Liver (tissue), 9 donors: ENCODE measurements around the gene COL24A1. TPM values are rescaled to one million over a fixed set of nuclear protein-coding genes. Genes with fewer than 3 reads are reported as not detected.

Experiments
- DNase-seq: peaks from one replicate; pipeline ENCODE4 v3.0.0-alpha.2; 2017; ENCODE audit warnings: low spot score
- H3K27ac ChIP-seq, 2 donors: one replicate each; pipeline ENCODE4 v1.7.0; 2013; ENCODE audit warnings: inconsistent platforms in 2 of 2, low read length in 2 of 2, control low read depth in 1 of 2, low read depth in 1 of 2, mild to moderate bottlenecking in 1 of 2
- H3K27me3 ChIP-seq, 4 donors: one replicate each; pipeline versions ENCODE4 v1.6.1 to v1.7.0; 2013; ENCODE audit warnings: low read length in 3 of 4, inconsistent platforms in 1 of 4, mild to moderate bottlenecking in 1 of 4, moderate library complexity in 1 of 4; ENCODE audit not compliant: control insufficient read depth in 4 of 4, insufficient read depth in 4 of 4
- H3K36me3 ChIP-seq, 4 donors: one replicate each; pipeline versions ENCODE4 v1.6.1 to v1.7.0; 2013; ENCODE audit warnings: low read length in 3 of 4, mild to moderate bottlenecking in 3 of 4, low read depth in 1 of 4, moderate library complexity in 1 of 4; ENCODE audit not compliant: control insufficient read depth in 4 of 4, insufficient read depth in 3 of 4
- H3K4me1 ChIP-seq, 4 donors: one replicate each; pipeline versions ENCODE4 v1.6.1 to v1.7.0; 2013; ENCODE audit warnings: low read length in 3 of 4, mild to moderate bottlenecking in 3 of 4, moderate library complexity in 1 of 4; ENCODE audit not compliant: control insufficient read depth in 4 of 4, insufficient read depth in 4 of 4
- H3K4me3 ChIP-seq, 3 donors: one replicate each; pipeline versions ENCODE4 v1.6.1 to v1.7.0; 2013; ENCODE audit warnings: low read length in 3 of 3, control low read depth in 1 of 3, low read depth in 1 of 3, mild to moderate bottlenecking in 1 of 3
- H3K9ac ChIP-seq, 2 donors: one replicate each; pipeline ENCODE4 v1.7.0; 2013; ENCODE audit warnings: low read length in 2 of 2, mild to moderate bottlenecking in 2 of 2, moderate library complexity in 2 of 2, control low read depth in 1 of 2, low read depth in 1 of 2
- H3K9me3 ChIP-seq, 4 donors: one replicate each; pipeline versions ENCODE4 v1.6.1 to v1.7.0; 2013; ENCODE audit warnings: low read length in 3 of 4; ENCODE audit not compliant: control insufficient read depth in 4 of 4
- EGR1 ChIP-seq, 2 donors: IDR thresholded peaks; 2 replicates each; pipeline ENCODE4 v1.6.1; 2016 to 2018; ENCODE audit warnings: antibody characterized with exemption in 2 of 2, low read depth in 2 of 2
- FOXA1 ChIP-seq: IDR thresholded peaks from 2 replicates; pipeline ENCODE4 v1.6.1; 2016; ENCODE audit warnings: antibody characterized with exemption
- FOXA2 ChIP-seq: IDR thresholded peaks from 2 replicates; pipeline ENCODE4 v1.6.1; 2016; ENCODE audit warnings: antibody characterized with exemption
- GABPA ChIP-seq, 2 donors: IDR thresholded peaks in 1 of 2; conservative IDR thresholded peaks in 1 of 2; 2 replicates each; pipeline ENCODE4 v1.6.1; 2016; ENCODE audit warnings: antibody characterized with exemption in 2 of 2, mild to moderate bottlenecking in 1 of 2, moderate library complexity in 1 of 2
- HNF4A ChIP-seq, 2 donors: conservative IDR thresholded peaks; 2 replicates each; pipeline ENCODE4 v1.6.1; 2016; ENCODE audit warnings: antibody characterized with exemption in 2 of 2, mild to moderate bottlenecking in 2 of 2
- HNF4G ChIP-seq: IDR thresholded peaks from 2 replicates; pipeline ENCODE4 v1.6.1; 2016; ENCODE audit warnings: antibody characterized with exemption
- MAX ChIP-seq: IDR thresholded peaks from 2 replicates; pipeline ENCODE4 v1.6.1; 2016; ENCODE audit warnings: antibody characterized with exemption
- NR2F2 ChIP-seq: IDR thresholded peaks from 2 replicates; pipeline ENCODE4 v1.6.1; 2016; ENCODE audit warnings: antibody characterized with exemption
- RAD21 ChIP-seq, 2 donors: IDR thresholded peaks; 2 replicates each; pipeline ENCODE4 v1.6.1; 2016; ENCODE audit warnings: antibody characterized with exemption in 2 of 2, mild to moderate bottlenecking in 2 of 2
- RXRA ChIP-seq, 2 donors: IDR thresholded peaks; 2 replicates each; pipeline ENCODE4 v1.6.1; 2017 to 2018; ENCODE audit warnings: antibody characterized with exemption in 2 of 2, mild to moderate bottlenecking in 1 of 2
- SP1 ChIP-seq: IDR thresholded peaks from 2 replicates; pipeline ENCODE4 v1.6.1; 2018; ENCODE audit warnings: antibody characterized with exemption, mild to moderate bottlenecking
- TAF1 ChIP-seq: conservative IDR thresholded peaks from 2 replicates; pipeline ENCODE4 v1.6.1; 2016; ENCODE audit warnings: antibody characterized with exemption, mild to moderate bottlenecking
- YY1 ChIP-seq: IDR thresholded peaks from 2 replicates; pipeline ENCODE4 v1.6.1; 2016; ENCODE audit warnings: antibody characterized with exemption, mild to moderate bottlenecking
- WGBS: extraction: QIAGEN DNeasy Blood & Tissue Kit; methylation state at CpG from one replicate; pipeline ENCODE4 v1.1.7; 2013; 5-methylcytosine and 5-hydroxymethylcytosine counted together
- polyA plus RNA-seq, 2 donors: library from polyadenylated mRNA; stranded (reverse) in 1 of 2; unstranded in 1 of 2; fragments of 200-250 nt in 1 of 2; fragments of >200 nt in 1 of 2; fragmentation: Nextera tagmentation in 1 of 2; extraction: Ambion mirVana in 1 of 2; gene quantifications; one replicate each; pipeline versions ENCODE4 v1.2.1 to v1.2.3, GENCODE V29; 2013 to 2015
- total RNA-seq, 2 donors: library from RNA; depleted of rRNA; stranded (reverse); fragments of >200 nt; gene quantifications; one replicate each; pipeline ENCODE4 v1.2.3, GENCODE V29; 2014
- TF ChIP-seq, protein P1 (sequence below): IDR thresholded peaks from 2 replicates; pipeline ENCODE4 v1.6.1; 2016; ENCODE audit warnings: antibody characterized with exemption
- TF ChIP-seq, protein P2 (sequence below): IDR thresholded peaks from 2 replicates; pipeline ENCODE4 v1.6.1; 2016; ENCODE audit warnings: antibody characterized with exemption, mild to moderate bottlenecking
- TF ChIP-seq, protein P3 (sequence below): fragments of 150-350 bp; IDR thresholded peaks from 2 replicates; pipeline ENCODE4 v1.5.1; 2017; ENCODE audit warnings: improper control_type of control experiment, low read depth, low read length; ENCODE audit not compliant: missing input control
- donor health status: healthy.
- donor health status: healthy.
- donor health status: healthy.
- donor health status: healthy.
- donor health status: healthy.

The COL24A1 gene
- total and polyA plus RNA-seq, 4 donors = under 0.01 to 0.28 (median 0.01) TPM; not detected in 1

GRCh38 chr1:85707267-85707989 lies 449.1 kb downstream of the COL24A1 start:
- no peaks in the 10 kb centered on the region for H3K9me3 ChIP-seq
- no peaks in the 10 kb centered on the region for H3K27me3 ChIP-seq
- peaks cover 0 to 3% (median 0%) of the 10 kb centered on the region in 4 donors for H3K36me3 ChIP-seq
- H3K27ac ChIP-seq = peak overlapping the region; percentile 69 to 79
- 24% methylated on average over 13 of the region's 13 CpGs for WGBS
- peaks cover 3 to 17% (median 10%) of the 10 kb centered on the region in 4 donors for H3K4me1 ChIP-seq
- no peak for DNase-seq
- H3K9ac ChIP-seq = peak overlapping the region; percentile 38 to 91
- TF ChIP-seq HNF4G (no peak), HNF4A (conservative IDR thresholded peaks at IDR 0.05) (no peak), YY1 (no peak), MAX (no peak), FOXA1 (no peak), NR2F2 (no peak), FOXA2 (no peak), TAF1 (no peak), EGR1 (IDR thresholded peaks at IDR 0.05; ENCODE audit: low read depth in 2 of 2) (no peak)
- TF ChIP-seq, protein P1, sequence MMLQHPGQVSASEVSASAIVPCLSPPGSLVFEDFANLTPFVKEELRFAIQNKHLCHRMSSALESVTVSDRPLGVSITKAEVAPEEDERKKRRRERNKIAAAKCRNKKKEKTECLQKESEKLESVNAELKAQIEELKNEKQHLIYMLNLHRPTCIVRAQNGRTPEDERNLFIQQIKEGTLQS = no peak
- TF ChIP-seq, protein P2, sequence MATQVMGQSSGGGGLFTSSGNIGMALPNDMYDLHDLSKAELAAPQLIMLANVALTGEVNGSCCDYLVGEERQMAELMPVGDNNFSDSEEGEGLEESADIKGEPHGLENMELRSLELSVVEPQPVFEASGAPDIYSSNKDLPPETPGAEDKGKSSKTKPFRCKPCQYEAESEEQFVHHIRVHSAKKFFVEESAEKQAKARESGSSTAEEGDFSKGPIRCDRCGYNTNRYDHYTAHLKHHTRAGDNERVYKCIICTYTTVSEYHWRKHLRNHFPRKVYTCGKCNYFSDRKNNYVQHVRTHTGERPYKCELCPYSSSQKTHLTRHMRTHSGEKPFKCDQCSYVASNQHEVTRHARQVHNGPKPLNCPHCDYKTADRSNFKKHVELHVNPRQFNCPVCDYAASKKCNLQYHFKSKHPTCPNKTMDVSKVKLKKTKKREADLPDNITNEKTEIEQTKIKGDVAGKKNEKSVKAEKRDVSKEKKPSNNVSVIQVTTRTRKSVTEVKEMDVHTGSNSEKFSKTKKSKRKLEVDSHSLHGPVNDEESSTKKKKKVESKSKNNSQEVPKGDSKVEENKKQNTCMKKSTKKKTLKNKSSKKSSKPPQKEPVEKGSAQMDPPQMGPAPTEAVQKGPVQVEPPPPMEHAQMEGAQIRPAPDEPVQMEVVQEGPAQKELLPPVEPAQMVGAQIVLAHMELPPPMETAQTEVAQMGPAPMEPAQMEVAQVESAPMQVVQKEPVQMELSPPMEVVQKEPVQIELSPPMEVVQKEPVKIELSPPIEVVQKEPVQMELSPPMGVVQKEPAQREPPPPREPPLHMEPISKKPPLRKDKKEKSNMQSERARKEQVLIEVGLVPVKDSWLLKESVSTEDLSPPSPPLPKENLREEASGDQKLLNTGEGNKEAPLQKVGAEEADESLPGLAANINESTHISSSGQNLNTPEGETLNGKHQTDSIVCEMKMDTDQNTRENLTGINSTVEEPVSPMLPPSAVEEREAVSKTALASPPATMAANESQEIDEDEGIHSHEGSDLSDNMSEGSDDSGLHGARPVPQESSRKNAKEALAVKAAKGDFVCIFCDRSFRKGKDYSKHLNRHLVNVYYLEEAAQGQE = no peak
- TF ChIP-seq, protein P3, sequence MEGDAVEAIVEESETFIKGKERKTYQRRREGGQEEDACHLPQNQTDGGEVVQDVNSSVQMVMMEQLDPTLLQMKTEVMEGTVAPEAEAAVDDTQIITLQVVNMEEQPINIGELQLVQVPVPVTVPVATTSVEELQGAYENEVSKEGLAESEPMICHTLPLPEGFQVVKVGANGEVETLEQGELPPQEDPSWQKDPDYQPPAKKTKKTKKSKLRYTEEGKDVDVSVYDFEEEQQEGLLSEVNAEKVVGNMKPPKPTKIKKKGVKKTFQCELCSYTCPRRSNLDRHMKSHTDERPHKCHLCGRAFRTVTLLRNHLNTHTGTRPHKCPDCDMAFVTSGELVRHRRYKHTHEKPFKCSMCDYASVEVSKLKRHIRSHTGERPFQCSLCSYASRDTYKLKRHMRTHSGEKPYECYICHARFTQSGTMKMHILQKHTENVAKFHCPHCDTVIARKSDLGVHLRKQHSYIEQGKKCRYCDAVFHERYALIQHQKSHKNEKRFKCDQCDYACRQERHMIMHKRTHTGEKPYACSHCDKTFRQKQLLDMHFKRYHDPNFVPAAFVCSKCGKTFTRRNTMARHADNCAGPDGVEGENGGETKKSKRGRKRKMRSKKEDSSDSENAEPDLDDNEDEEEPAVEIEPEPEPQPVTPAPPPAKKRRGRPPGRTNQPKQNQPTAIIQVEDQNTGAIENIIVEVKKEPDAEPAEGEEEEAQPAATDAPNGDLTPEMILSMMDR = no peak
- H3K4me3 ChIP-seq = peak overlapping the region; percentile 78 to 85 (median 79)

DNA sequence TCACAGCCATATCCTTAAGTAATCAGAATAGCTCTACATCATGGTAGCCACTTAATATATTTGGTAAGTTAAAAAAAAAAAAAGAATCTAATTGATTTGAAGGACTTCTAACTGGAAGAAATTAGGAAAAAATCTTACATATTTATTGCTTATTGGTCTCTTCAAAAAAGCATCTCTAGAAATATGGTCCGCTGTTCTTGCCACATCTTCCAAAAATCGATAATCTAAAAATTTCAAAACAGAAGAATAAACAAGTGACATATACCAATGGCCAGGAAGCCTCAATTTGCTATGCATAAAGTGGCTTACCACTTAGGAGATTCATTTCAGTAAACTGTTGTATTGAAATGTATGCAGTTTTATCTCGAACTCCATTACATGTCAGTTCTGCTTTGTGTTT lies 450.6 kb downstream of the COL24A1 start:
- H3K9me3 ChIP-seq = no peaks in the 10 kb centered on the region
- peaks cover 2 to 7% (median 4%) of the 10 kb centered on the region in 4 donors for H3K36me3 ChIP-seq
- H3K27me3 ChIP-seq = no peaks in the 10 kb centered on the region
- DNase-seq = no peak
- H3K27ac ChIP-seq = no peak overlapping the region
- no peak for TF ChIP-seq GABPA (IDR thresholded peaks at IDR 0.05 in 1 of 2, conservative IDR thresholded peaks at IDR 0.05 in 1 of 2)
- TF ChIP-seq FOXA2 = no peak
- no peak for TF ChIP-seq EGR1 (IDR thresholded peaks at IDR 0.05; ENCODE audit: low read depth in 2 of 2)
- no peak for TF ChIP-seq RAD21 (IDR thresholded peaks at IDR 0.05)
- TF ChIP-seq FOXA1 = no peak
- TF ChIP-seq, protein P3 = no peak
- no peak for TF ChIP-seq SP1
- TF ChIP-seq MAX = no peak
- TF ChIP-seq HNF4A (conservative IDR thresholded peaks at IDR 0.05) = no peak
- no peak for TF ChIP-seq RXRA (IDR thresholded peaks at IDR 0.05)
- no peak for TF ChIP-seq HNF4G
- TF ChIP-seq, protein P1 = no peak
- WGBS = 92% methylated on average over 3 of the region's 3 CpGs
- H3K9ac ChIP-seq = no peak overlapping the region
- H3K4me1 ChIP-seq = peaks cover 3 to 17% (median 12%) of the 10 kb centered on the region in 4 donors
- no peak overlapping the region for H3K4me3 ChIP-seq
